HUES6 (cell line): ENCODE measurements around the gene ANKRD34A.
A peak's percentile ranks its signal among the peaks of the same experiment; 100 is the strongest.

Experiments used
- H3K27ac ChIP-seq: 2 replicates; pipeline ENCODE4 v1.7.0; 2013; ENCODE audit warnings: low read depth, mild to moderate bottlenecking, low read length, inconsistent platforms
- H3K27me3 ChIP-seq: 2 replicates; pipeline ENCODE4 v1.6.1; 2013; ENCODE audit warnings: low read length; ENCODE audit not compliant: control insufficient read depth, insufficient read depth
- H3K36me3 ChIP-seq: 2 replicates; pipeline ENCODE4 v1.6.1; 2013; ENCODE audit warnings: low read length; ENCODE audit not compliant: control insufficient read depth, insufficient read depth
- H3K4me1 ChIP-seq: 2 replicates; pipeline ENCODE4 v1.6.1; 2013; ENCODE audit warnings: low read length; ENCODE audit not compliant: control insufficient read depth, insufficient read depth
- H3K4me3 ChIP-seq: 2 replicates; pipeline ENCODE4 v1.5.1; 2013; ENCODE audit warnings: low read depth, low read length
- H3K9ac ChIP-seq: one replicate; pipeline ENCODE4 v1.6.1; 2013; ENCODE audit warnings: mild to moderate bottlenecking, low read length
- H3K9me3 ChIP-seq: 2 replicates; pipeline ENCODE4 v1.6.1; 2013; ENCODE audit warnings: low read depth, low read length; ENCODE audit not compliant: control insufficient read depth, insufficient read depth

The ANKRD34A gene

GRCh38 chr1:145978854-145979745, 14.7 kb upstream of the ANKRD34A start:
- H3K27me3 ChIP-seq = no peaks in the 10 kb centered on the region
- H3K36me3 ChIP-seq = no peaks in the 10 kb centered on the region
- peak overlapping the region; percentile 89 for H3K27ac ChIP-seq
- peak overlapping the region; percentile 53 for H3K4me3 ChIP-seq
- H3K9me3 ChIP-seq = no peaks in the 10 kb centered on the region
- H3K4me1 ChIP-seq = peaks cover 41% of the 10 kb centered on the region
- peak overlapping the region; percentile 90 for H3K9ac ChIP-seq

- peaks cover 41% of the 10 kb centered on the region for H3K4me1 ChIP-seq
- no peaks in the 10 kb centered on the region for H3K9me3 ChIP-seq
- H3K36me3 ChIP-seq = no peaks in the 10 kb centered on the region
- H3K27ac ChIP-seq = peak overlapping the region; percentile 89
- H3K9ac ChIP-seq = peak overlapping the region; percentile 90
- H3K4me3 ChIP-seq = peak overlapping the region; percentile 53
- H3K27me3 ChIP-seq = no peaks in the 10 kb centered on the region
Observed at GRCh38 chr1:145978471-145978853, 14.1 kb upstream of the ANKRD34A start.

GRCh38 chr1:145977486-145978470, 13.4 kb upstream of the ANKRD34A start:
- no peaks in the 10 kb centered on the region for H3K27me3 ChIP-seq
- no peaks in the 10 kb centered on the region for H3K36me3 ChIP-seq
- peak overlapping the region; percentile 90 for H3K9ac ChIP-seq
- peak overlapping the region; percentile 53; the same call in 1 of the 2 replicates for H3K4me3 ChIP-seq
- H3K9me3 ChIP-seq = no peaks in the 10 kb centered on the region
- H3K4me1 ChIP-seq = peaks cover 41% of the 10 kb centered on the region
- peak overlapping the region; percentile 89; the same call in 1 of the 2 replicates for H3K27ac ChIP-seq

GRCh38 chr1:145977016-145977415, 12.6 kb upstream of the ANKRD34A start:
- no peaks in the 10 kb centered on the region for H3K27me3 ChIP-seq
- H3K4me1 ChIP-seq = peaks cover 39% of the 10 kb centered on the region
- H3K9ac ChIP-seq = no peak overlapping the region
- no peak overlapping the region for H3K27ac ChIP-seq
- H3K9me3 ChIP-seq = no peaks in the 10 kb centered on the region
- H3K36me3 ChIP-seq = no peaks in the 10 kb centered on the region
- H3K4me3 ChIP-seq = 0 out of 2 replicates have a peak overlapping the region, but pooled peaks have one; percentile 2

GRCh38 chr1:145975216-145975615, 10.8 kb upstream of the ANKRD34A start:
- Histone ChIP-seq H3K4me1 (peaks cover 31% of the 10 kb centered on the region), H3K27ac (no peak overlapping the region), H3K4me3 (no peak overlapping the region), H3K27me3 (no peaks in the 10 kb centered on the region), H3K9me3 (no peaks in the 10 kb centered on the region), H3K9ac (no peak overlapping the region), H3K36me3 (no peaks in the 10 kb centered on the region)

GRCh38 chr1:145974721-145975120, 10.3 kb upstream of the ANKRD34A start:
- Histone ChIP-seq H3K27me3 (no peaks in the 10 kb centered on the region), H3K27ac (no peak overlapping the region), H3K4me1 (peaks cover 26% of the 10 kb centered on the region), H3K9ac (no peak overlapping the region), H3K4me3 (no peak overlapping the region), H3K9me3 (no peaks in the 10 kb centered on the region), H3K36me3 (no peaks in the 10 kb centered on the region)

- Histone ChIP-seq H3K9me3 (no peaks in the 10 kb centered on the region), H3K36me3 (no peaks in the 10 kb centered on the region), H3K4me3 (no peak overlapping the region), H3K4me1 (peaks cover 7% of the 10 kb centered on the region), H3K9ac (no peak overlapping the region), H3K27ac (no peak overlapping the region), H3K27me3 (no peaks in the 10 kb centered on the region)
Observed at GRCh38 chr1:145972580-145972979, 8.2 kb upstream of the ANKRD34A start.

DNA sequence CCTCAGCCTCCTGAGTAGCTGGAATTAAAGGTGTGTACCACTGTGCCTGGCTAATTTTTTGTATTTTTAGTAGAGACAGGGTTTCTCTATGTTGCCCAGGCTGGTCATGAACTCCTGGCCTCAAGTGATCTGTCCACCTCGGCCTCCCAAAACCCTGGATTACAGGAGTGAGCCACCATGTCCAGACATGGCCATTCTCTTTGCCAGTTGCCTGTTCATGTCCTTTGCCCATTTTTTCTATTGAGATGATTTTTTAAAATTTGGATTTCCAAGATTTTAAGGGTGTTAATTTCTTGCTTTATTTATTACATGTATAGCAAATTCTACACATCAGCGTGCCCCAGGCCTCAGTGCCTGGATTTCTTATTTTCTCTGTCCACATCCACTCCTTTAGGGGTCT, 2.9 kb upstream of the ANKRD34A start:
- Histone ChIP-seq H3K9me3 (0 out of 2 replicates have a peak, but pooled peaks cover 2% of the 10 kb centered on the region), H3K36me3 (no peaks in the 10 kb centered on the region), H3K4me1 (peaks cover 15% of the 10 kb centered on the region), H3K9ac (no peak overlapping the region), H3K4me3 (no peak overlapping the region), H3K27ac (no peak overlapping the region), H3K27me3 (peaks cover 18% of the 10 kb centered on the region)

- H3K27ac ChIP-seq = no peak overlapping the region
- H3K27me3 ChIP-seq = peaks cover 37% of the 10 kb centered on the region
- no peaks in the 10 kb centered on the region for H3K36me3 ChIP-seq
- peaks cover 20% of the 10 kb centered on the region for H3K4me1 ChIP-seq
- H3K9ac ChIP-seq = no peak overlapping the region
- 0 out of 2 replicates have a peak, but pooled peaks cover 2% of the 10 kb centered on the region for H3K9me3 ChIP-seq
- peak overlapping the region; percentile 61 for H3K4me3 ChIP-seq
Observed at GRCh38 chr1:145965119-145965744, 857 bp upstream of the ANKRD34A start.

GRCh38 chr1:145963265-145964019, 933 bp downstream of the ANKRD34A start:
- Histone ChIP-seq H3K4me3 (peak overlapping the region; percentile 83), H3K9ac (peak overlapping the region; percentile 14), H3K27ac (no peak overlapping the region), H3K9me3 (0 out of 2 replicates have a peak, but pooled peaks cover 2% of the 10 kb centered on the region), H3K27me3 (peaks cover 55% of the 10 kb centered on the region), H3K4me1 (peaks cover 26% of the 10 kb centered on the region), H3K36me3 (no peaks in the 10 kb centered on the region)
